Adrenal gland (tissue), 12 donors: ENCODE data around the gene BEND7. TPM values are rescaled to one million over a fixed set of nuclear protein-coding genes. Genes with fewer than 3 reads are reported as not detected.

Source experiments
- DNase-seq, 7 donors: peaks; one replicate each; pipeline ENCODE4 v3.0.0-alpha.2; 2019 to 2020
- H3K27ac ChIP-seq, 5 donors: fragments of 200-600 bp; sonication (generic) in 4 of 5; 1 replicate in 3 of 5; 2 replicates in 2 of 5; pipeline versions ENCODE4 v1.5.1 to v1.8.0; 2016 to 2020; ENCODE audit warnings: mild to moderate bottlenecking in 1 of 5
- H3K27me3 ChIP-seq: fragments of 200-600 bp; 2 replicates; pipeline ENCODE4 v1.8.0; 2021
- H3K36me3 ChIP-seq, 2 donors: fragments of 200-600 bp; replicated peaks in 1 of 2; 1 replicate in 1 of 2; 2 replicates in 1 of 2; pipeline versions ENCODE4 v1.5.1 to v1.8.0; 2018 to 2022
- H3K4me1 ChIP-seq, 2 donors: fragments of 200-600 bp; replicated peaks in 1 of 2; 1 replicate in 1 of 2; 2 replicates in 1 of 2; pipeline versions ENCODE4 v1.5.1 to v1.8.0; 2018 to 2021
- H3K4me3 ChIP-seq, 4 donors: fragments of 200-600 bp; sonication (generic) in 3 of 4; one replicate each; pipeline ENCODE4 v1.5.1; 2016 to 2018
- H3K9me3 ChIP-seq, 3 donors: fragments of 200-600 bp; sonication (generic) in 1 of 3; replicated peaks in 1 of 3; 1 replicate in 2 of 3; 2 replicates in 1 of 3; pipeline versions ENCODE4 v1.5.1 to v1.8.0; 2016 to 2021
- CTCF ChIP-seq, 6 experiments: fragments of 450-650 bp in 4 of 6; fragments of 200-600 bp in 2 of 6; sonication (generic) in 1 of 6; IDR thresholded peaks; 1 replicate in 5 of 6; 2 replicates in 1 of 6; pipeline versions ENCODE4 v1.5.1 to v1.8.0; 2016 to 2021; ENCODE audit warnings: antibody characterized with exemption in 6 of 6, mild to moderate bottlenecking in 2 of 6, moderate library complexity in 1 of 6
- POLR2A ChIP-seq, 2 donors: fragments of 450-650 bp; IDR thresholded peaks; one replicate each; pipeline ENCODE4 v1.6.1; 2017; ENCODE audit warnings: antibody characterized with exemption in 2 of 2, mild to moderate bottlenecking in 2 of 2, moderate library complexity in 1 of 2
- WGBS, 4 donors: extraction: QIAGEN DNeasy Blood & Tissue Kit in 2 of 4; methylation state at CpG; one replicate each; pipeline versions ENCODE4 v1.1.5 to v1.1.7; 2013 to 2017; 5-methylcytosine and 5-hydroxymethylcytosine counted together
- intact Hi-C, 2 donors: fragments of 100-400 bp; cut with DNase I; formaldehyde crosslinking; loops; one replicate each; pipeline versions ENCODE4 v1.14.1 to v1.15.0; 2022 to 2023
- polyA plus RNA-seq, 3 donors: library from polyadenylated mRNA; stranded (reverse); fragments of 200-250 nt in 2 of 3; fragments of 350-450 nt in 1 of 3; fragmentation: Illumina TruSeq in 1 of 3; extraction: RNeasy Lipid Tissue Mini Kit (QIAGEN cat#74804) in 1 of 3; gene quantifications; one replicate each; pipeline ENCODE4 v1.2.3, GENCODE V29; 2013 to 2014
- total RNA-seq, 9 donors: library from RNA; depleted of rRNA in 4 of 9; stranded (reverse); fragments of >200 nt in 4 of 9; fragments of 120-200 nt in 1 of 9; fragmentation: NEBNext Ultra II Directional in 1 of 9; extraction: Animal tissue kit (Norgen Biotek cat#: 25700) in 1 of 9; gene quantifications; one replicate each; pipeline versions ENCODE4 v1.1.0 to v1.2.4, GENCODE V29; 2013 to 2023
- donor health status: healthy with polysubstance abuse.
- donor health status: Bipolar disorder and iron deficiency.
- donor health status: DM: yes; HTN: yes; CAD: no.
- donor health status: DM: no; HTN: no; CAD: no.
- donor health status: DM: no; HTN: no; CAD: no.
- donor health status: DM: yes; HTN: yes; CAD: no.

Gene BEND7
- total and polyA plus RNA-seq, 12 donors: 5.3 to 21.5 (median 13.7) TPM

- DNase-seq: no peak
- Histone ChIP-seq H3K36me3 (no peaks in the 10 kb centered on the region), H3K4me3 (no peak overlapping the region), H3K27ac (no peak overlapping the region), H3K9me3 (no peaks in the 10 kb centered on the region), H3K27me3 (no peaks in the 10 kb centered on the region), H3K4me1 (no peaks in the 10 kb centered on the region)
- TF ChIP-seq POLR2A (IDR thresholded peaks at IDR 0.05) (no peak), CTCF (IDR thresholded peaks at IDR 0.05) (no peak)
- intact Hi-C loops: no loop called here
- 59 to 76% (median 65%) methylated on average over 8 of the region's 8 CpGs for WGBS, 4 donors
Observed at GRCh38 chr10:13402021-13402420, 126.8 kb downstream of the BEND7 start.

GRCh38 chr10:13401142-13401541 lies 127.7 kb downstream of the BEND7 start:
- Histone ChIP-seq H3K27me3 (no peaks in the 10 kb centered on the region), H3K36me3 (no peaks in the 10 kb centered on the region), H3K27ac (no peak overlapping the region), H3K4me3 (no peak overlapping the region), H3K4me1 (no peaks in the 10 kb centered on the region), H3K9me3 (no peaks in the 10 kb centered on the region)
- WGBS, 4 donors: 58 to 82% (median 78%) methylated on average over 3 of the region's 3 CpGs
- no peak for DNase-seq
- intact Hi-C loops: no loop called here
- TF ChIP-seq POLR2A (IDR thresholded peaks at IDR 0.05) (no peak), CTCF (IDR thresholded peaks at IDR 0.05) (no peak)

- intact Hi-C loops: no loop called here
- H3K27ac ChIP-seq: no peak overlapping the region
- H3K36me3 ChIP-seq: no peaks in the 10 kb centered on the region
- TF ChIP-seq POLR2A (IDR thresholded peaks at IDR 0.05): no peak
- TF ChIP-seq CTCF (IDR thresholded peaks at IDR 0.05): no peak
- H3K27me3 ChIP-seq: no peaks in the 10 kb centered on the region
- no peaks in the 10 kb centered on the region for H3K9me3 ChIP-seq
- WGBS, 4 donors: 66 to 80% (median 74%) methylated on average over 15 of the region's 15 CpGs
- no peak for DNase-seq
- H3K4me3 ChIP-seq: no peak overlapping the region
- no peaks in the 10 kb centered on the region for H3K4me1 ChIP-seq
Observed at GRCh38 chr10:13400196-13400965, 128.4 kb downstream of the BEND7 start.

- whole genome bisulfite sequencing, 4 donors: 77 to 90% (median 84%) methylated on average over 2 of the region's 2 CpGs
- Histone ChIP-seq H3K9me3 (no peaks in the 10 kb centered on the region), H3K4me1 (no peaks in the 10 kb centered on the region), H3K4me3 (no peak overlapping the region), H3K27me3 (no peaks in the 10 kb centered on the region), H3K36me3 (no peaks in the 10 kb centered on the region), H3K27ac (no peak overlapping the region)
- no peak for DNase-seq
- intact Hi-C loops: no loop called here
- TF ChIP-seq POLR2A (IDR thresholded peaks at IDR 0.05) (no peak), CTCF (IDR thresholded peaks at IDR 0.05) (no peak)
Observed at GRCh38 chr10:13399752-13400151, 129.1 kb downstream of the BEND7 start.
